SHP77 treated with DMSO at 0.1 percent for 48 hours (cell line): Measurements from ENCODE around the gene MVB12B.
A peak's percentile ranks its signal among the peaks of the same experiment; 100 is the strongest.

Source experiments
- DNase-seq: peaks from one replicate; lab custom pipeline; 2025; lab: John Stamatoyannopoulos, UW

Gene MVB12B

GRCh38 chr9:126408004-126408403 is 81.4 kb downstream of the MVB12B start:
- no peak for DNase-seq

- no peak for DNase-seq
These were observed 83.6 kb downstream of the MVB12B start for GRCh38 chr9:126410229-126410628.

DNA sequence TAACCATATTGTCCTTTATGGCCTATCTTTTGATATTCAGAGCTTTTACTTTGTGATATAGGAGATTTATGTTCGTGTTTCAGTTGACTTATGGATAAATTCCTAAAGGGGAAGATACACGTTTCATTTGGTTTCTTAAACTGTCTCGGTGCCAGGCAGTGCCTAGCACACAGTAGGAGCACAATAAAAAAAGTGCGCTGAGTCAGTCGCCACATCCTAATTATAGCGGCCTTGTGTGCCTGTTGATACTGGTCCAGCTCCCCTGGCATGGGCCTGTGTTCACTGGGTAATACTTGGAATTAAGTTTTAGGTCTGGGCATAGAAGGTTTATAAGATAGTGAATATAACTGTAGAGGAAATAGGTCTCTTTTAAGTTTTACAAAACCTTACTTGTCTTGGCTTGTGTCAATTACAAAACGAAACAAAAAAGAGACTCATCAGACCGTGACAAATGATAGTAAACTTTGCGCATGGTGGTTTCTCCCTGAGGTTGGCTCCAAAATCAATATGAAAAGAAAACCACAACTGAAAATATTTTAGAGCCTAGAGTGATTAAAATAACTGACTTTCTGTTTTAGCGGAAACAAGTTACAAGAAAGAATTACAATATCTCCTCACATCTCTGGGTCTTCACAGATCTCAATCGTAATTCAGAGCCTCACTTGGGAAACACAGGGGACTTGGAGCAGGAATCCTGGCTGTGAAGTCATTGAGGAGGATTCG is 84.8 kb downstream of the MVB12B start:
- no peak for DNase-seq

DNA sequence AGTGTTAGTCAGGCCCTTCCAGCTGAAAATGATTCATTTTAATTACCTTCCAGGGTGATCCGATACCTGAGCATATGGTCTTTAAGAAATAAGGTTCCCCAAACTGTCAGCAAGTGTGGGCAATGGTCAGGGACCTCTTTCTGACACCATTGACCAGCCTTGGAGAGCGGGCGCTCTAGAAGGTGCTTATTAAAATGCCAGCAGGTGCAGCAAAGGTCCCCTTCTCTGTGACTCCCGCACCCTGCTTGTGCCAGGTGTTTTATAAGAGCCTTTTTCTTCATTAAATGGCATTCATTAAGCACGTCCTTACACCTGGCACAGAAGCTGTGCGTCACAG is 85.3 kb downstream of the MVB12B start:
- DNase-seq: peak; percentile 82

GRCh38 chr9:126412905-126413304 is 86.3 kb downstream of the MVB12B start:
- no peak for DNase-seq

- DNase-seq: peak; percentile 76
These were observed 86.9 kb downstream of the MVB12B start for GRCh38 chr9:126413391-126414068.

DNA sequence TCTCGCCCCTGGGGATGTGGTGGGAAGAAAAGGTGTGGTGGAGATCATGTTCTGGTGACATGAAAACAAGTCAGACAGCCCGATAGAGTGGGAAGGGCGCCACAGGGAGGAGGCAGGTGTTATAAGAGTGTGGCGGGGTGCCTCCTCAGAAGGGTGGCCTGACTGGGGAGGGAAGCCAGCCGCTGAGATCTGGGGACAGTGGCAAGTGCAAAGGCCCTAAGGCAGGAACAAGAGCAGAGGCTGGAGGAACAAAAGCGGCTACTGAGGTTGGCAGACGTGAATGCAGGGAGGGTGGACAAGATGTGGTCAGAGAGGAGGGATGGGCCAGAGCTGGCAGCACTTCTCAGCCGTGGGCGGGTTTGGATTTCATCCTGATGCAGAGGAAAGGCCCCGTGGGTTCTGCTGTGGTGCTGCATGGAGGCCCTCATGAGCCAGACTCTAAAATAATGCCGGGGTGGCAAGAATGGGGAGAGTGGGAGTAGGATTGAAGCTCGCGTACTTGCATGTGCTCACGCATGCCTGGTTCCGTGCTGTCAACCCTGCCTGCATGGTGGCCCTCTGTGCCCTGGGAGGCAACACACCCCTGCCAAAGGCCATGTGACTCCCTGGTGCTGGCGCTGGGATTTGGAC is 89.2 kb downstream of the MVB12B start:
- no peak for DNase-seq

DNA sequence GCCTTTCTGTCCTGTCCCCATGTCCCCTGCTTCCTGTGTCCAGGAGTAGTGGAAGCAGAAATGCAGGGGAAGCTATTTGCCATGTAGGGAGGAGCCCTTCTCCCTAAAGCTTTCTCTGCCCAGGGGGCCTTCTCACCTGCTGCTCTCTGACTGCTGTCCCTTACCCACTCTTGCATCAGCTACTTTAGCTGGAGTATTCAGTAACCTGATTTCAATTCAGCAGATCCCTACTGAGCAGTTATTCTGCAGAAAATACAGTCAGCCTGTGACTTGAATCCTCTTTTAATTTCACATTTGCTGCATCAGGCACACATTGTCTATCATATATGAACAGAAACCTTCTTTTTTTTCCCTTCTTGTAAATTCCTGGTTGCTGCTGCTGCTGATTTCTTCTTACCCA is 90.4 kb downstream of the MVB12B start:
- peak; percentile 25 for DNase-seq

DNA sequence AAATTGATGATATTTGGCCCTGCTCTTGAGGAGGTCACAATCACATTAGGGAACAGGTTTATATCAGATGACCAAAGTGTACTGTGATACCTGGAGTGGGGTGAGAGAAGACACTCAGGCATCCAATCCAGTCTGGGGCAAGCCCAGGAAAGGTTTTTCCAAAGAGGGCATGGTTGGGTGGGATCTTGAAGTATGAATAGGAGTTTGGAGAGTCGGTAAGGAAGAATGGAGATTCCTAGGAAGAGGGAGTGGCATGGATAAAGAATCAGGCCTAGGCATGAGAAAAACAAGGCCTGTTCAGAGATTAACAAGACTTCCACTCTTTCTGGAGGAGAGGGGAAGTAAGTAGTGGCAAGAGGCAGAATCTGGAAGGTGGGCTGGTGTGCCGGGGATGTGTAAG is 91.1 kb downstream of the MVB12B start:
- no peak for DNase-seq

DNA sequence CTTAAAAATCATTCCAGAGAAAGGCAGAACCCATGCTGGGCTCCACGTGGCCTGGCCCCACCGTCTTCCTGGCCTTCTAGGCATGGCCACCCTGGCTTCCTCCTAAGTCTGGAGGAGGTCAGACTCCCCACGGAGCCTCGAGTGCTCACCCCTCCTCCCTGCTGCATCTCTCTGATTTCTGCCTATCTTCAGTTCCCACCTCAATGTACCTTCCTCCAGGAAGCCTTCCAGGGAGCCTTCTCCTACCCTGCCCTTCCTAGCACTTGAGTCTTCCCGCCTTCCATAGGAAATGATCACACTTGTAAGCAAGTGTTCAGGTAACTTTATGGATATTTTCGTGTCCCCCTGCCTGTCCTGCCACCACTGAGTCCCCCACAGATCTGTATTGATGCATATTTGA is 92.0 kb downstream of the MVB12B start:
- no peak for DNase-seq

GRCh38 chr9:126419475-126419874 is 92.8 kb downstream of the MVB12B start:
- DNase-seq: peak; percentile 95

DNA sequence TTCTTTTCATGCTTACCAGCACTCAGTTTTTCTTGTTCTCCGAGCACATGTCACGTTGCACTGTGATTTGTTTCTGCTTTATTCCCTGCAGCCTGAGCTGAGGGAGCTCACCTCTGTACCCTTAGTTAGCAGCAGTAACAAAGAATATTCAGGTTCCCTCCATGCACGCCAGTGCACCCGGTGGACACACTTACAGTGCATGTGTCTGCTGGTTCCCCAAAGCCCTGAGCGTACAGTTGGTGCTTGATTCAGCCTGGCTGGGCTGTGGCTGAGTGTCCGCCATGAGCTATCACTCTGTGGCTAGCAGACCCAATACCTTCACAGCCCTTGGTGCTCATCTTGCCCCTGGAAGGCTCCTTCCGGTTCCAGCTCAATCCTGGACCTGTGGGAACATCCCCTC is 93.5 kb downstream of the MVB12B start:
- no peak for DNase-seq

DNA sequence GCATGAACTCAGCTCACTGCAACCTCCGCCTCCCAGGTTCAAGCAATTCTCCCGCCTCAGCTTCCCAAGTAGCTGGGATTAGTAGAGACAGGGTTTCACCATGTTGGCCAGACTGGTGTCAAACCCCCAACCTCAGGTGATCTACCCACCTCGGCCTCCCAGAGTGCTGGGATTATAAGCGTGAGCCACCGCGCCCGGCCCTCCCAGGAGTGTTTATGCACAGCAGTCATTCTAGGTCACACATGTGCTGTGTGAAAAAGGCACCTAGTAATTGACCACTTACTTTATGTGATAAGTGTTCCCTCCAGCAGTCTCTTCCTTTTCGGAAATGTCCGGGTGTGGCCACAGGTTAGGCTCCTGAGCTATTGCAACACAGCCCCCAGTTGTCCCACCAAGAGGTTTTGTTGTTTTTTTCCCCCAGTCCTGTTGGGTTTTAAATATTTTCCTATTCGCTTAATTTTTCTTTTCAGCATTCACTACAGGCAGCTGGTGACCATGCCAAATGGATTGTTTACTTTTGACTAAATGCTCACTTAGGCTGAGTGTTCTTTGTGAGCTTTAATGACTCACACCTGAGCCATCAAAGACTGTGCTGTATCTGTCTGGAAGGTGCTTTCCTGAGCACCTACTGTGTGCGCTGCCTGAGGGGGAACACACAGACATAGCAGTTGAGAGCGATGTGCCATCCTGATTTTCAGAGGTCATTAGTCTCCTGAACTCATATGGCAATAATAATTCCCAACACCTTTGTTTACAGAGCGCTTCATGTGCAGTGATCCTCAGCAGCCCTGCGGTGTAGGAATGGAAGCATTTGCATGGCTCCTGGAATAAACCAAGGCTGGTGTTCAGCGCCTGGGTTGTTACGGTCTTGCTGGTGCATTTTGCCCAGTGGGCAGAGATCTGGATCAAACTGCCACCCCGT is 94.3 kb downstream of the MVB12B start:
- peak; percentile 58 for DNase-seq

DNA sequence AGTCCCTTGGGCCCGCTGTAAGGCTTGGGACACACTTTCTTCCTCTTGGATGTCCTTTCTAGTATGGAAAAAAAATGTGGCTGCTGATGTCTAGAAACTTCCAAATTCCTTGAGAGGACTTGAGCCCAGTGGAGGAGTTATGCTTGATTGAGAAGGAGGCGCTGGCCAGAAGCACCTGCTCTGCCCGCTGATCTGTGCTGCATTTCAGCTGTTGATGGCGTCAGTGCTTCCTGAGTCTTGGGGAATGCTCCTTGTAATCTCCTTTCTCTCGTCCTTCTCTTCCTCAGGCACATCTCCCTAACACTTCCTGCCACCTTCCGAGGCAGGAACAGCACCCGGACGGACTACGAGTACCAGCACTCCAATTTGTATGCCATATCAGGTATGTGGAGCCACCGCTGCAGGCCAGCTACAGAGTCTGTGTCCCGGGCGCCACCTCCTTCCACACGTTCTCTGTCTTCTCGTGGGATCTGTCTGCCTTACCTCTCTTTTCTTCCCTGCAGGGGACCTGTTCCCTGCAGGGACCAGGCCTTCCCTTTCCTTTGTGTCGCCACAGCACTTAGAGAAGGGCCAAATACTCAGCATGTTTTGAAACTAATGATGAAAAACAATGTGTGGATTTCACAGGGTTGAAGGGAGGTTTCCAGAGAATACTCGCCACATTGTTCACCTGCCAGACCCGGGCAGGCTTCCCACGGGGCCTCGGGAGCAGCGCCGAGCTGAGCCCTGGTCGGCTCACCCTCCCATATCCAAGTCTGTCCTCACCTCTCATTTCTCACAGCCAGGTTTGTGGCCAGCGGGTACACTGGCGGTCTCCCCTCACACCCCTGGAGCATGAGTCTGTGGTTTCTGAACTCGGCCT is 95.2 kb downstream of the MVB12B start:
- DNase-seq: no peak

- DNase-seq: no peak
These were observed 96.7 kb downstream of the MVB12B start for GRCh38 chr9:126423142-126423915.

DNA sequence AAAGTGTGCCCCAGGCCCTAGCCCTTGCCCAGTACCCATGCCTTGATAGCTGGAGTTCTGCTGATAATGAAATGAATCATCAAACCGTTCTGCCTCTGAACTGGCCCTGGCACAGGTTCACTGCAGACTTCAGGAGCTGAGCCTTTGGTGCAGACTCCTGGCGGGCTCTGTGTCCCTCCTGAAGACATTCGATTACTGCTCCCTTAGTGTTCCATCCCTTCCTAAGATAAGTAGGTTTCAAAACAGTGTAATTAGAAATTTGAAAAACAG is 97.2 kb downstream of the MVB12B start:
- no peak for DNase-seq

- no peak for DNase-seq
These were observed 97.9 kb downstream of the MVB12B start for GRCh38 chr9:126424511-126424910.

DNA sequence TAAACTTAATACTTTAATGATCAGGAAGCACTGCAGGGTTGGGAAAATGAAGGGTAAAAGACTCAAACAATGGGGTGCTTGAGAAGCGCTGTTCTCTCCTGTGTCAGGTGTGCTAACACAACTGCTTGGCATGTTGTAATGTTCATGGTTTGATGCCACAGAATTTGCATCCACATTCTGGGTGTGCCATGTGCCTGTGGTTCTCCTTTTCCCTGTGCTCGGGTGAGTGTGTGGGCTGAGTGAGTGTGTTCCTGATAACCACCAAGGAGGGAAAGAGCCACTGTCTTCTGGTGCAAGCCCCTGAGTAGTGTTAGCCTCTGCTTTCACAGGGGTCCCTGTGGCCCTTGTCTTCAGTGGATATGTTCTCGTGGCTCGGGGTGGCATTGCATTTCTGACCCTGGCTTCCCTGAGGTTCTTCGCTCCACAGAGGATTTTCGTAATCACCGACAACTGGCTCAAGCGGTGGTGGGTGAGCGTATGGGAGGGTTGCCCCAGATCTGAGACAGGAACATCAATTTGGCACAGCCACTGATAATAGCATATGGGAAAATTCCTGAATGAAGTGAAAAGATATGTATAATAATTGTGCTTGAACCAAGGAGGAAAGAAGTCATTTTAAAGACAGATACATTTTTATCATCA is 102.0 kb downstream of the MVB12B start:
- DNase-seq: no peak

GRCh38 chr9:126429190-126429589 is 102.6 kb downstream of the MVB12B start:
- DNase-seq: no peak

GRCh38 chr9:126430124-126430523 is 103.5 kb downstream of the MVB12B start:
- no peak for DNase-seq
